Caki2 (cell line): ENCODE data around the gene IL22RA1. TPM values are rescaled to one million over a fixed set of nuclear protein-coding genes. Genes with fewer than 3 reads are reported as not detected.
A peak's percentile ranks its signal among the peaks of the same experiment; 100 is the strongest.

Source experiments
- DNase-seq: peaks from one replicate; pipeline ENCODE4 v3.0.0-alpha.2; 2015; ENCODE audit warnings: low read depth
- in situ Hi-C: cut with HindIII; loops from 2 replicates; pipeline ENCODE4 v1.10.0; 2016; ENCODE audit warnings: low sequenced_read_pairs, low pct_unique_long_range_greater_than_20kb, mixed read lengths
- total RNA-seq: library from RNA; depleted of rRNA; stranded (reverse); fragments of >200 nt; shearing (Covaris generic); gene quantifications from 2 replicates; pipeline ENCODE4 v1.2.3, GENCODE V29; 2014; ENCODE audit warnings: low replicate concordance; rRNA removed

The IL22RA1 gene
- total RNA-seq, 1 experiment from 2014 or later, result 0.68 TPM

- DNase-seq, result no peak
- in situ Hi-C loops, result no loop called here
These were observed 71.0 kb downstream of the IL22RA1 start for GRCh38 chr1:24071941-24072340.

GRCh38 chr1:24070821-24071393, 72.0 kb downstream of the IL22RA1 start:
- DNase-seq, result peak; percentile 68
- in situ Hi-C loops, result no loop called here

GRCh38 chr1:24069817-24070216, 73.1 kb downstream of the IL22RA1 start:
- in situ Hi-C loops, result no loop called here
- no peak for DNase-seq

Other genes starting within 250 kb of the IL22RA1 start
- 0.03 TPM in 1 of 2 replicates, not detected in the other for gene CNR2, start 229.8 kb downstream of the IL22RA1 start, total RNA-seq
- gene PNRC2, start 183.3 kb downstream of the IL22RA1 start, total RNA-seq, result 22.0 and 48.8 TPM in 2 replicates
- 24.5 and 31.9 TPM in 2 replicates for gene SRSF10, start 162.8 kb downstream of the IL22RA1 start, total RNA-seq
- gene MYOM3, start 31.0 kb downstream of the IL22RA1 start, total RNA-seq, result 30.5 and 31.5 TPM in 2 replicates
- 0.17 and 4.1 TPM in 2 replicates for gene IFNLR1, start 44.1 kb upstream of the IL22RA1 start, total RNA-seq
- gene GRHL3, start 176.2 kb upstream of the IL22RA1 start, total RNA-seq, result 0.03 and 0.26 TPM in 2 replicates